MM.1S (cell line): ENCODE results near the gene GDPD3.

Experiments
- DNase-seq: peaks from one replicate; pipeline ENCODE4 v3.0.0-alpha.2; 2015
- H2AFZ ChIP-seq: fragments of 300-600 bp; sonication (generic); 2 replicates; pipeline ENCODE4 v1.6.0; 2016; ENCODE audit warnings: antibody characterized with exemption, low read length
- H3F3A ChIP-seq: fragments of 300-600 bp; sonication (generic); 2 replicates; pipeline ENCODE4 v1.6.1; 2016; ENCODE audit warnings: mild to moderate bottlenecking, antibody characterized with exemption, low read length, moderate library complexity, mixed read lengths; ENCODE audit not compliant: insufficient read depth
- H3K27ac ChIP-seq: fragments of 300-600 bp; sonication (generic); 2 replicates; pipeline ENCODE4 v1.5.1; 2016; ENCODE audit warnings: mild to moderate bottlenecking, low read length
- H3K27me3 ChIP-seq: fragments of 300-600 bp; sonication (generic); replicated peaks from 2 replicates; pipeline ENCODE4 v1.6.0; 2016; ENCODE audit warnings: low read length; ENCODE audit not compliant: insufficient read depth
- H3K36me3 ChIP-seq: fragments of 300-600 bp; sonication (generic); replicated peaks from 2 replicates; pipeline ENCODE4 v1.6.1; 2016; ENCODE audit warnings: mild to moderate bottlenecking, low read length, mixed read lengths; ENCODE audit not compliant: insufficient read depth
- H3K4me1 ChIP-seq: fragments of 300-600 bp; sonication (generic); 2 replicates; pipeline ENCODE4 v1.6.1; 2016; ENCODE audit warnings: low read length, mixed read lengths
- H3K4me2 ChIP-seq: fragments of 300-600 bp; sonication (generic); 2 replicates; pipeline ENCODE4 v1.6.0; 2016; ENCODE audit warnings: low read depth, low read length
- H3K4me3 ChIP-seq: fragments of 300-600 bp; sonication (generic); 2 replicates; pipeline ENCODE4 v1.5.1; 2016; ENCODE audit warnings: low read length, mixed read lengths
- H3K79me2 ChIP-seq: fragments of 300-600 bp; sonication (generic); 2 replicates; pipeline ENCODE4 v1.6.1; 2016; ENCODE audit warnings: mixed run types, low read length, mixed read lengths
- H3K9ac ChIP-seq: fragments of 300-600 bp; sonication (generic); 2 replicates; pipeline ENCODE4 v1.6.1; 2016; ENCODE audit warnings: low read length, mixed read lengths
- H3K9me2 ChIP-seq: fragments of 300-600 bp; sonication (generic); replicated peaks from 2 replicates; pipeline ENCODE4 v1.6.1; 2016; ENCODE audit warnings: mild to moderate bottlenecking, low read length, mixed read lengths; ENCODE audit not compliant: insufficient read depth
- H3K9me3 ChIP-seq: fragments of 300-600 bp; sonication (generic); replicated peaks from 2 replicates; pipeline ENCODE4 v1.6.1; 2016; ENCODE audit warnings: mild to moderate bottlenecking, low read length, mixed read lengths; ENCODE audit not compliant: insufficient read depth
- H4K20me1 ChIP-seq: fragments of 300-600 bp; sonication (generic); 2 replicates; pipeline ENCODE4 v1.6.1; 2016; ENCODE audit warnings: mild to moderate bottlenecking, low read length, moderate library complexity, mixed read lengths; ENCODE audit not compliant: insufficient read depth
- EZH2 ChIP-seq: fragments of 300-600 bp; sonication (generic); optimal IDR thresholded peaks from 2 replicates; pipeline ENCODE3; 2017; ENCODE audit warnings: low read depth, mild to moderate bottlenecking, antibody characterized with exemption, low read length, mixed read lengths
- EZH2phosphoT487 ChIP-seq: fragments of 300-600 bp; sonication (generic); IDR thresholded peaks from 2 replicates; pipeline ENCODE4 v1.6.1; 2018; ENCODE audit warnings: antibody characterized with exemption, low read length
- TF ChIP-seq, protein P1 (sequence below): fragments of 300-600 bp; sonication (generic); IDR thresholded peaks from 2 replicates; pipeline ENCODE4 v1.5.1; 2016; ENCODE audit warnings: antibody characterized with exemption, low read length, mixed read lengths

Gene GDPD3

GRCh38 chr16:30141750-30142149 lies 28.4 kb upstream of the GDPD3 start:
- no peaks in the 10 kb centered on the region for H3K9me2 ChIP-seq
- no peaks in the 10 kb centered on the region for H3K36me3 ChIP-seq
- no peak overlapping the region for H3K4me2 ChIP-seq
- H2AFZ ChIP-seq = peak overlapping the region; percentile 53; the same call in 1 of the 2 replicates
- no peaks in the 10 kb centered on the region for H3F3A ChIP-seq
- no peaks in the 10 kb centered on the region for H3K79me2 ChIP-seq
- peaks cover 4% of the 10 kb centered on the region; the same call in 1 of the 2 replicates for H3K4me1 ChIP-seq
- DNase-seq = no peak
- H3K9ac ChIP-seq = no peak overlapping the region
- TF ChIP-seq, protein P1, sequence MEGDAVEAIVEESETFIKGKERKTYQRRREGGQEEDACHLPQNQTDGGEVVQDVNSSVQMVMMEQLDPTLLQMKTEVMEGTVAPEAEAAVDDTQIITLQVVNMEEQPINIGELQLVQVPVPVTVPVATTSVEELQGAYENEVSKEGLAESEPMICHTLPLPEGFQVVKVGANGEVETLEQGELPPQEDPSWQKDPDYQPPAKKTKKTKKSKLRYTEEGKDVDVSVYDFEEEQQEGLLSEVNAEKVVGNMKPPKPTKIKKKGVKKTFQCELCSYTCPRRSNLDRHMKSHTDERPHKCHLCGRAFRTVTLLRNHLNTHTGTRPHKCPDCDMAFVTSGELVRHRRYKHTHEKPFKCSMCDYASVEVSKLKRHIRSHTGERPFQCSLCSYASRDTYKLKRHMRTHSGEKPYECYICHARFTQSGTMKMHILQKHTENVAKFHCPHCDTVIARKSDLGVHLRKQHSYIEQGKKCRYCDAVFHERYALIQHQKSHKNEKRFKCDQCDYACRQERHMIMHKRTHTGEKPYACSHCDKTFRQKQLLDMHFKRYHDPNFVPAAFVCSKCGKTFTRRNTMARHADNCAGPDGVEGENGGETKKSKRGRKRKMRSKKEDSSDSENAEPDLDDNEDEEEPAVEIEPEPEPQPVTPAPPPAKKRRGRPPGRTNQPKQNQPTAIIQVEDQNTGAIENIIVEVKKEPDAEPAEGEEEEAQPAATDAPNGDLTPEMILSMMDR = no peak
- TF ChIP-seq EZH2phosphoT487 (no peak), EZH2 (no peak)
- H3K27me3 ChIP-seq = no peaks in the 10 kb centered on the region
- H3K27ac ChIP-seq = no peak overlapping the region
- no peaks in the 10 kb centered on the region for H3K9me3 ChIP-seq
- H4K20me1 ChIP-seq = no peaks in the 10 kb centered on the region
- no peak overlapping the region for H3K4me3 ChIP-seq

DNA sequence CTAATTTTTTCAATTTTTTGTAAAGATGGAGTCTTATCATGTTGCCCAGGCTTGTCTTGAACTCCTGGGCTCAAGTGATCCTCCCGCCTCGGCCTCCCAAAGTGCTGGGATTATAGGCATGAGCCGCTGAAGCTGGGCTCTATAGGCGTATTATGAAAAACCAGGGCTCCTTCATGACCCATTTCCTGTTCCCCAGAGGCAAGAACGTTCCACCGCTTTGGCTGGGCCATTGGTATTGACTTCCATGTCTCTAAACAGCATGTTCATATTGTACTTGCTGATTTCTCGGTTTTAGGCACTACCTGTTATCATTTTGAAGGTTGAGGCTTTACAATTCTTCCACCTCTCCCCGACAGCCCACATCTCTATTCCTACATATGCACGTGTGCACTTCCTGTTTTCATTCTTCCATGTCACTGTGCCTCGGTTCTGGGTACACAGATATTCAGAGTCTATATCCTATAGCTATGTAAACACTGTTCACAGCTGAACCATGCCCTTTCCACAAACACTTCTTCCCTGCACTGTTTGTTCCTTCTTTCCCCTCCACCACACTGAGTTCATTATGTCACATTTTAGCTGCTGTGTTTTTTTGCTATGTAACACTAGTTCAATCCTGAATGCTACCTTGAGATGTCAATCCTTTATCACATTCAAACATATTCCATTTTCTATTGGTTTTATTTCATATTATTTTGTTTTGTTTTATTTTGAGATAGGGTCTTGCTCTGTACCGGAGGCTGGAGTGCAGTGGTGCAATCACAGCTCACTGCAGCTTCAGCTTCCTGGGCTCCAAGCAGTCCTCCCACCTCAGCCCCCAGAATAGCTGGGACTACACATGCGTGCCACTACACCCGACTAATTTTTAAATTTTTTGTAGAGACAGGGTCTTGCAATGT lies 26.5 kb upstream of the GDPD3 start:
- H3K36me3 ChIP-seq = no peaks in the 10 kb centered on the region
- TF ChIP-seq EZH2 = no peak
- TF ChIP-seq EZH2phosphoT487 = no peak
- TF ChIP-seq, protein P1 = no peak
- peaks cover 4% of the 10 kb centered on the region; the same call in 1 of the 2 replicates for H3K4me1 ChIP-seq
- H3K9me2 ChIP-seq = no peaks in the 10 kb centered on the region
- no peaks in the 10 kb centered on the region for H3K9me3 ChIP-seq
- H3K4me2 ChIP-seq = no peak overlapping the region
- no peak overlapping the region for H3K9ac ChIP-seq
- no peaks in the 10 kb centered on the region for H3F3A ChIP-seq
- no peak overlapping the region for H3K4me3 ChIP-seq
- H3K79me2 ChIP-seq = no peaks in the 10 kb centered on the region
- no peaks in the 10 kb centered on the region for H3K27me3 ChIP-seq
- no peak overlapping the region for H3K27ac ChIP-seq
- 0 out of 2 replicates have a peak overlapping the region, but pooled peaks have one; percentile 7 for H2AFZ ChIP-seq
- no peak for DNase-seq
- no peaks in the 10 kb centered on the region for H4K20me1 ChIP-seq

GRCh38 chr16:30137897-30138296 lies 24.6 kb upstream of the GDPD3 start:
- Histone ChIP-seq H3K27me3 (no peaks in the 10 kb centered on the region), H3K4me2 (no peak overlapping the region), H4K20me1 (no peaks in the 10 kb centered on the region), H3K79me2 (no peaks in the 10 kb centered on the region), H3K27ac (no peak overlapping the region), H3F3A (no peaks in the 10 kb centered on the region), H3K9me3 (no peaks in the 10 kb centered on the region), H3K9ac (no peak overlapping the region), H3K4me3 (no peak overlapping the region), H3K4me1 (peaks cover 4% of the 10 kb centered on the region; the same call in 1 of the 2 replicates), H3K9me2 (no peaks in the 10 kb centered on the region), H3K36me3 (no peaks in the 10 kb centered on the region), H2AFZ (no peak overlapping the region)
- no peak for TF ChIP-seq EZH2
- TF ChIP-seq, protein P1 = no peak
- TF ChIP-seq EZH2phosphoT487 = no peak
- DNase-seq = no peak
